ENCODE results near the gene RPTOR.

GRCh38 chr17:80936723-80937122 is 392.1 kb downstream of the RPTOR start:
- TF ChIP-seq POLR2AphosphoS5 (IDR thresholded peaks at IDR 0.05; ENCODE audit: borderline replicate concordance, low read depth, low read length) (no peak), EZH2 (IDR thresholded peaks at IDR 0.05) (no peak), FOXP2 (optimal IDR thresholded peaks at IDR 0.05; ENCODE audit: control extremely low read depth, extremely low read length, insufficient read depth) (no peak)
